Effector memory CD4-positive, alpha-beta T cell (primary cell): ENCODE results near the gene GSTT2B.
A peak's percentile ranks its signal among the peaks of the same experiment; 100 is the strongest.
"Not testable (repeated sequence)": the region's sequence is repeated elsewhere in the genome, so short reads cannot be mapped to it uniquely, and the experiment has no call there.

Experiments
- DNase-seq, 3 donors: peaks; one replicate each; pipeline ENCODE4 v3.0.0-alpha.2; 2020
- H3K27ac ChIP-seq: 2 replicates; pipeline ENCODE4 v1.7.0; 2013; ENCODE audit warnings: mild to moderate bottlenecking, low read length, moderate library complexity; ENCODE audit not compliant: insufficient read depth, poor library complexity, severe bottlenecking
- H3K27me3 ChIP-seq: replicated peaks from 2 replicates; pipeline ENCODE4 v1.7.0; 2013; ENCODE audit warnings: mild to moderate bottlenecking, low read length; ENCODE audit not compliant: insufficient read depth, control insufficient read depth, poor library complexity, severe bottlenecking
- H3K36me3 ChIP-seq: 2 replicates; pipeline ENCODE4 v1.7.0; 2013; ENCODE audit warnings: mild to moderate bottlenecking, low read length, moderate library complexity; ENCODE audit not compliant: control insufficient read depth, insufficient read depth
- H3K4me1 ChIP-seq: 2 replicates; pipeline ENCODE4 v1.7.0; 2013; ENCODE audit warnings: low read length, mild to moderate bottlenecking; ENCODE audit not compliant: control insufficient read depth, insufficient read depth, poor library complexity, severe bottlenecking
- H3K4me3 ChIP-seq: 2 replicates; pipeline ENCODE4 v1.7.0; 2013; ENCODE audit warnings: low read length, low read depth, mild to moderate bottlenecking; ENCODE audit not compliant: insufficient read depth, poor library complexity, severe bottlenecking
- H3K9me3 ChIP-seq: 2 replicates; pipeline ENCODE4 v1.7.0; 2013; ENCODE audit warnings: mild to moderate bottlenecking, low read length, moderate library complexity; ENCODE audit not compliant: control insufficient read depth

The GSTT2B gene

DNA sequence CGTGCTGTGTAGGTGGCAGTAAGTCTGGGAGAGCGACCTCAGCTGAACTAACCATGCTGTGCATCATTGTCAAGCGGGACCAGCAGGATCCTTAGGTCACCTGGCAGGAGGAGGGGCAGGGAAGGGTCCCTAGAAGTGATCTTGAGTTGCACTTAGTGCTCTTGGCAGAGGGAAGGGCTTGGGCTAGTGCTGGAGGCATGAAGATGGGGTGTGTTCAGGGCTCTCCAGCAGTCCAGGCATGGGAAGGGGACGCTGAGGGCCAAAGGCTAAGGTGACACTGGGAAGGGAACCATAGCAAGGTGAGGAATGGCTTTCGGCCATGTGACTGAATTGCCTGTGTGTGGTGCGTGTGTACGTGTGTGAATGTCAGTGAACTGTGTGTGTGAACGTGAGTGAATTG is 25.1 kb upstream of the GSTT2B start:
- not testable (repeated sequence) for H3K4me3 ChIP-seq, H3K27me3 ChIP-seq, H3K9me3 ChIP-seq, DNase-seq, H3K27ac ChIP-seq, H3K36me3 ChIP-seq, H3K4me1 ChIP-seq

DNA sequence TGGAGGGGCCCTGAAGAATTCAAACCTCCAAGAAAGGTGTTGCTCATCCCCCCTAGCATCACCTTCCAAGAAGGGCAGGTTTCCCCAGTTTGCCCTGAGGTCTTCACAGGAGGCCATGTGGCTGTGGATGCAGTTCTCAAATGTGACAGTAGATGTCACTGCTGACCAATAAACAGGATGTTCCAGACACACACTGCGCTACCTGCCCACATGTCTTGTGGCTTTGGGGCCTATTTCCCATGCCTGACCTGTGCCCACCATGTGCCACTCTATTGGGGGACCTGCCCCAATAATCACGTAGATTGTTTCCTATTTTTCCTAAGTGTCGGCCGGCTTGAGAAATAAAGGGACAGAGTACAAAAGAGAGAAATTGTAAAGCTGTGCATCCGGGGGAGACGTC is 23.4 kb upstream of the GSTT2B start:
- Histone ChIP-seq H3K27ac (no peak overlapping the region), H3K27me3 (no peaks in the 10 kb centered on the region), H3K36me3 (no peaks in the 10 kb centered on the region), H3K4me3 (no peak overlapping the region), H3K4me1 (no peaks in the 10 kb centered on the region), H3K9me3 (no peaks in the 10 kb centered on the region)
- peak in 1 of 3 donors; percentile 54 for DNase-seq

DNA sequence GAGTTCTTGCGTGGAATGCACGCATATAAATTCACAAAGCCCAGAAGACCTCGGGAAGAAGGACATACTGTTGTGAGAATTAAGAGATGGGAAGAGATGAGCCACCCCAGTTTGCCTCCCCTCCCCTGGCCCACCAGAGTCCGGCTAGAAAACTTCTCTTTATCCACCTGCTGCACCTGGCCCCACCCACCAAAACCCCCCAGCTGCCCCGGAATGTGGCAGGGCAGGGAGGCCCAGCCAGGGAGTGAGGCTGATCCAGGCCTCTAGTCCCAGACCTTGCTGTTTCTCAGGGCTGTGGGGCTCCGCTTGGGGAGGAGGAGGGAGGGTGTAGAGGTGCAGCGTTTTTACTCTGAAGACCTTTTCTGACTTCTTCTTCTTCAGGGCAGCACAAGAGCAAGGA is 19.6 kb upstream of the GSTT2B start:
- H3K4me1 ChIP-seq, H3K9me3 ChIP-seq, DNase-seq, H3K36me3 ChIP-seq, H3K27ac ChIP-seq, H3K4me3 ChIP-seq, H3K27me3 ChIP-seq: not testable (repeated sequence)

DNA sequence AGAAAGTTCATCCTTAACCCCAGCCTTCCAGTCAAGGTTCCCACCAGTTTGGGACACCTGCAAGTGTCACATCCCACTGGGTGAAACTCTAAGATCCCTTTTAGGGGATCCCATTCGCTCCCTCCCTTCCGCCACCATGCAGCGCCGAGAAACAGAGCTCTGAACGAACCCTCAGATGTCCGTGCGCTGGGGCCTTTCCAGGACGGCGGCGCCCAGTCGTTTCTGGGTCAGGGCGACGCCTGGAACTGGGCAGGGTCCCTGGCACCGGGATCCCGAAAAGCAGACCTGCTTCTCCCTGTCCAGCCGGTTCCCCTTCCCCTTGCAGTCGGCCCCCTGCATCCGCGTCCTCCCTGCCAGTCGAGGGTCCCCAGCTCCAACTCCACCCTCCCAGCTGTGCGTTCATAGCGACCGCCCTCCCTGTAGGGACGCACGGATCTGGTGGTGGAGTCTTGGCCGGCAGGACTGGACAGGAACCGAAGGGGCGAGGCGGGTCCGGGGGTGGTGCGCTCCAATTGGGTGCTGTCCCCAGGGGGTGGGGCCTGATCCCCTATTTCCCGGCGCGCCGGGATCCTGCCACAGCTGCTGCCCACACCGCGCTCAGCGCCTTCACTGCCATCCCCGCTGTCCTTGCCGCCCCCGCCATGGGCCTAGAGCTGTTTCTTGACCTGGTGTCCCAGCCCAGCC is 18.7 kb upstream of the GSTT2B start, which contains the start of gene GSTT2:
GSTT2 (plus strand) TSS at position 578 of the 684 bp plus-strand sequence.
- not testable (repeated sequence) for DNase-seq, H3K4me1 ChIP-seq, H3K27ac ChIP-seq, H3K4me3 ChIP-seq, H3K9me3 ChIP-seq, H3K36me3 ChIP-seq, H3K27me3 ChIP-seq

DNA sequence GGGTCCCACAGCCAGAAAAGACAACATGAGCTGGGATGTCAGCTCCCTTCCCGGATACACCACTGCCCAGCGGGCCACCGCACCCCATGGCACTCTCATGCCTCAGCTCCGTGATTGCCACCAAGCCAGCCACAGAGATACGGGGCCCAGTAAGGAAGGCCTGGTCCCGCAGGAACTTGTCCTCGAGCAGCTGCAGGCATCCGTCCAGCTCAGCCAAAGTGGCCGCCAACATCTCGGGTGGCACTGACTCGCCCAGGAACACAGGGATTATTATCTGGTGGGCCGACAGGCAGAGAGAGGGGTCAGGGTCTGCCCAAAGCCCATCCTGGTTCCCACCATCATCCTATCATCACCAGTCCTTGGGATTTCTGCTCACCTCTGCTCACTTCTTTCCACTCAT is 16.3 kb upstream of the GSTT2B start:
- not testable (repeated sequence) for H3K27ac ChIP-seq, H3K27me3 ChIP-seq, DNase-seq, H3K4me3 ChIP-seq, H3K9me3 ChIP-seq, H3K36me3 ChIP-seq, H3K4me1 ChIP-seq

DNA sequence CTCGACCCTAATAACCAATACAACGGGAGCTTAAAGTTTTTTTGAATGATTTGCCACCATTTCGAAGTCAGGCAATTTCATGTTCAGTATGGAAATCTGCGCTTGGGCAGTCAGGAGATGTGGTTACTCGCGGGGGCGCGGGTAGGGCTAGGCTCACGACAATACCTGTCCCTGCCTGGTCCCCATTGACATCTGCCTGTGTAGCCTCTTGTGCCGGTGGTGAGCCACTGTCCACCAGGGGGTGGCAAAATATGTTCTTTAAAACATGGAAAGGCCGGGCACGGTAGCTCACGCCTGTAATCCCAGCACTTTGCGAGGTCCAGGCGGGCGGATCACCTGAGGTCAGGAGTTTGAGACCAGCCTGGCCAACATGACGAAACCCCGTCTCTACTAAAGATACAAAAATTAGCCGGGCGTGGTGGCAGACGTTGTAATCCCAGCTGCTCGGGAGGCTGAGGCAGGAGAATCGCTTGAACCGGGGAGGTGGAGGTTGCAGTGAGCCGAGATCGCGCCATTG is 13.9 kb upstream of the GSTT2B start:
- DNase-seq, H3K9me3 ChIP-seq, H3K27ac ChIP-seq, H3K4me3 ChIP-seq, H3K4me1 ChIP-seq, H3K27me3 ChIP-seq: not testable (repeated sequence)
- H3K36me3 ChIP-seq: peaks cover 20% of the 10 kb centered on the region

DNA sequence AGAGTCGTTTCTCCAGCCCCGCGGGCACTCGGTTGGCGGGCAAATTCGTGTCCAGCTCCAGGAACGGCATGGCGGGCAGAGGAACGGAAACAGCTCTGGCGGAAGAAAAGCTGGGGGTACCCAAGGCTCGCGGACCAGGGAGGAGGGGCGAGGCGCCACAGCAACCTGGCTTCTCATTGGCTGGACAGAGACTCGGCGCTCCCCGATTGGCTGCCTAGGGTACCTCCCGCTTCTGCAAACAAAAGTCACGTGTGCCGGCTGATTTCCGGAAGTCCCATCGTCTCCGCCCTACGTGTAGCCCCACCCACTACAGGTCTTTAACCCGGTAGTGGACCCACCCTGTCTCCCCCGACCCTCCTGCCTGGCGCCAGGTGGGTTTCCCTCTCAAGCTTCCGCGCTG is 13.3 kb upstream of the GSTT2B start, which contains the start of gene DDT:
DDT (minus strand) TSS at position 97 of the 400 bp plus-strand sequence; CDS start at position 70, 27 bp downstream.
- H3K4me3 ChIP-seq: not testable (repeated sequence)

DNA sequence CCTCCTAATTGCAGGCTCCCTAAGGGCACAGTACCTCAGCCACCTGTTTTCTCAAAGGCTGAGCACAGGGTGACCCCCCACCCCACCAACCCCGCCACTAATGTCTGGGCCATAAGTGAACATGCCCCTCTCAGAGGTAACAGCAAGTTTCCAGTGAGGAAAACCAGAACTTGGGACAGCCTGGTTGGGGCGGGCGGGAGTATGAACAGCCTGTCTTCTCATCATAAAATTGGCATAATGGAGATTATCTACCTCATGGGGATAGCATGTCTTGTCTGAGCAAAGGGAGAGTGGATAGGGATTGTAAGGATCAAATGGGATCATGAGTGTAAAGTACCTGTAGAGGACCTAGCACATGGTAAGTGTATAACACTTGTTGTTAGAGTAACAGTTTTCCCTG is 10.9 kb upstream of the GSTT2B start:
- DNase-seq, H3K27me3 ChIP-seq, H3K4me3 ChIP-seq, H3K27ac ChIP-seq, H3K9me3 ChIP-seq, H3K4me1 ChIP-seq: not testable (repeated sequence)
- H3K36me3 ChIP-seq: peaks cover 28% of the 10 kb centered on the region

More for the DNA sequence above, 13.3 kb upstream of the GSTT2B start, which contains the start of gene DDT:
- peaks cover 25% of the 10 kb centered on the region for H3K36me3 ChIP-seq
- H3K27me3 ChIP-seq, DNase-seq, H3K27ac ChIP-seq, H3K9me3 ChIP-seq, H3K4me1 ChIP-seq: not testable (repeated sequence)

DNA sequence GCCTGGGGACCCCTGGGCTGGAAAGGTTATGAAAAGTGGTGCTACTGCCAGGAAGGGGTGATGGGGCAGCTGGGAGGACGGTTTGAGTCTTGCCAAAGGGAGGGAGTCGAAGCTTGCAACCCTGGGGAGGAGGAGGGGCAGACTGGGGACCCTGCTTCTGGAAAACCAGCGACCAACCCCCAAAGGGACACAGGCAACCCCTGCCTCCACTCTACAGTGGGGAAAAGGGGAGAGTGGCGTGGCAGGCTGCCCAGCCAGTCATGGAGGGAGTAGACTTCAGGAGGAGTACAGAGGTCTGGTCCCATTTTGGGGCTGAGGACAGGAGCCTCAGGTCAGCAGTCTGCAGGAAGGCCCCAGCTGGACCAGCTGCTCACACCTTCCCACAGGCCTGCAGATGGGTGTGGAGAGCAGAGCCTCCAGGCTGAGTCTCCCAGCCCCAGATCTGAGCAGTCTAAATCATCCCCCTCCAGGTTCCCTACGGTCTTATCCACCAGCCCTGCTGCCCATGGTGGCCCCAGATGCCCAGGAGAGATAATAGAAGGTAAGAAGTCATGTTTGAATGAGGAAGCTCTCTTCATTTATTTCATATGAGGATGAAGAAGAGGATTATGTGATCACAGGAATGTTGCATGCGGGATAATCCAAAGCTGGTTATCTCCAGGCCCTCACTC is 10.0 kb upstream of the GSTT2B start:
- no peaks in the 10 kb centered on the region for H3K9me3 ChIP-seq
- H3K27ac ChIP-seq: no peak overlapping the region
- no peaks in the 10 kb centered on the region for H3K27me3 ChIP-seq
- H3K36me3 ChIP-seq: peaks cover 28% of the 10 kb centered on the region
- H3K4me3 ChIP-seq: no peak overlapping the region
- H3K4me1 ChIP-seq: no peaks in the 10 kb centered on the region
- no peak for DNase-seq

DNA sequence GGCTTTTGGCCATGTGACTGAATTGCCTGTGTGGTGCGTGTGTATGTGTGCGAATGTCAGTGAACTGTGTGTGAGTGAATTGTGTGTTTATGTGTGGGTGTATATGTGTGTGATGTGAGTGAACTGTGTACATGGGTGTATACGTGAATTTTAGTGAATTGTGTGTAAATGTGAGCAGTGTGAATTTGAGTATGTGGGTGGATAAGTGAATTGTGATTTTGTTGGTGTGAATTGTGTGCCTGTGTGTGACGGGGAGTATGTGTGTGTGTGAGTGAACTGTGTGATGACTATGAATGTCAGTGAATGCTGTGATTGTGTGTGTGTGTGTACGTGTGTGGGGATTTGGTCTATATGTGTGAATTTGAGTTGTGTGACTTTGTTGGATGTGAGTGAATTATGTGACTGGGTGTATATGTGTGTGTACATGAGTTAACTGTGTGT is 9.2 kb upstream of the GSTT2B start:
- H3K4me3 ChIP-seq: no peak overlapping the region
- no peaks in the 10 kb centered on the region for H3K9me3 ChIP-seq
- H3K4me1 ChIP-seq: no peaks in the 10 kb centered on the region
- H3K36me3 ChIP-seq: peaks cover 28% of the 10 kb centered on the region
- DNase-seq: no peak
- H3K27me3 ChIP-seq: no peaks in the 10 kb centered on the region
- no peak overlapping the region for H3K27ac ChIP-seq
